Liver (tissue), 9 donors: Measurements from ENCODE around the gene LRP5. TPM values are rescaled to one million over a fixed set of nuclear protein-coding genes. Genes with fewer than 3 reads are reported as not detected.

Experiments used
- DNase-seq: peaks from one replicate; pipeline ENCODE4 v3.0.0-alpha.2; 2017; ENCODE audit warnings: low spot score
- H3K27ac ChIP-seq, 2 donors: one replicate each; pipeline ENCODE4 v1.7.0; 2013; ENCODE audit warnings: inconsistent platforms in 2 of 2, low read length in 2 of 2, control low read depth in 1 of 2, low read depth in 1 of 2, mild to moderate bottlenecking in 1 of 2
- H3K27me3 ChIP-seq, 4 donors: one replicate each; pipeline versions ENCODE4 v1.6.1 to v1.7.0; 2013; ENCODE audit warnings: low read length in 3 of 4, inconsistent platforms in 1 of 4, mild to moderate bottlenecking in 1 of 4, moderate library complexity in 1 of 4; ENCODE audit not compliant: control insufficient read depth in 4 of 4, insufficient read depth in 4 of 4
- H3K36me3 ChIP-seq, 4 donors: one replicate each; pipeline versions ENCODE4 v1.6.1 to v1.7.0; 2013; ENCODE audit warnings: low read length in 3 of 4, mild to moderate bottlenecking in 3 of 4, low read depth in 1 of 4, moderate library complexity in 1 of 4; ENCODE audit not compliant: control insufficient read depth in 4 of 4, insufficient read depth in 3 of 4
- H3K4me1 ChIP-seq, 4 donors: one replicate each; pipeline versions ENCODE4 v1.6.1 to v1.7.0; 2013; ENCODE audit warnings: low read length in 3 of 4, mild to moderate bottlenecking in 3 of 4, moderate library complexity in 1 of 4; ENCODE audit not compliant: control insufficient read depth in 4 of 4, insufficient read depth in 4 of 4
- H3K4me3 ChIP-seq, 3 donors: one replicate each; pipeline versions ENCODE4 v1.6.1 to v1.7.0; 2013; ENCODE audit warnings: low read length in 3 of 3, control low read depth in 1 of 3, low read depth in 1 of 3, mild to moderate bottlenecking in 1 of 3
- H3K9ac ChIP-seq, 2 donors: one replicate each; pipeline ENCODE4 v1.7.0; 2013; ENCODE audit warnings: low read length in 2 of 2, mild to moderate bottlenecking in 2 of 2, moderate library complexity in 2 of 2, control low read depth in 1 of 2, low read depth in 1 of 2
- H3K9me3 ChIP-seq, 4 donors: one replicate each; pipeline versions ENCODE4 v1.6.1 to v1.7.0; 2013; ENCODE audit warnings: low read length in 3 of 4; ENCODE audit not compliant: control insufficient read depth in 4 of 4
- ATF3 ChIP-seq: IDR thresholded peaks from 2 replicates; pipeline ENCODE4 v1.6.1; 2016; ENCODE audit warnings: antibody characterized with exemption
- CTCF ChIP-seq: fragments of 150-350 bp; IDR thresholded peaks from 2 replicates; pipeline ENCODE4 v1.5.1; 2017; ENCODE audit warnings: improper control_type of control experiment, low read depth, low read length; ENCODE audit not compliant: missing input control
- FOXA2 ChIP-seq: IDR thresholded peaks from 2 replicates; pipeline ENCODE4 v1.6.1; 2016; ENCODE audit warnings: antibody characterized with exemption
- GABPA ChIP-seq, 2 donors: IDR thresholded peaks in 1 of 2; conservative IDR thresholded peaks in 1 of 2; 2 replicates each; pipeline ENCODE4 v1.6.1; 2016; ENCODE audit warnings: antibody characterized with exemption in 2 of 2, mild to moderate bottlenecking in 1 of 2, moderate library complexity in 1 of 2
- HNF4G ChIP-seq: IDR thresholded peaks from 2 replicates; pipeline ENCODE4 v1.6.1; 2016; ENCODE audit warnings: antibody characterized with exemption
- JUND ChIP-seq, 2 donors: IDR thresholded peaks; 2 replicates each; pipeline ENCODE4 v1.6.1; 2016; ENCODE audit warnings: antibody characterized with exemption in 2 of 2
- MAX ChIP-seq: IDR thresholded peaks from 2 replicates; pipeline ENCODE4 v1.6.1; 2016; ENCODE audit warnings: antibody characterized with exemption
- NR2F2 ChIP-seq: IDR thresholded peaks from 2 replicates; pipeline ENCODE4 v1.6.1; 2016; ENCODE audit warnings: antibody characterized with exemption
- RAD21 ChIP-seq, 2 donors: IDR thresholded peaks; 2 replicates each; pipeline ENCODE4 v1.6.1; 2016; ENCODE audit warnings: antibody characterized with exemption in 2 of 2, mild to moderate bottlenecking in 2 of 2
- REST ChIP-seq: IDR thresholded peaks from 2 replicates; pipeline ENCODE4 v1.6.1; 2016; ENCODE audit warnings: antibody characterized with exemption, mild to moderate bottlenecking
- TAF1 ChIP-seq: conservative IDR thresholded peaks from 2 replicates; pipeline ENCODE4 v1.6.1; 2016; ENCODE audit warnings: antibody characterized with exemption, mild to moderate bottlenecking
- WGBS: extraction: QIAGEN DNeasy Blood & Tissue Kit; methylation state at CpG from one replicate; pipeline ENCODE4 v1.1.7; 2013; 5-methylcytosine and 5-hydroxymethylcytosine counted together
- polyA plus RNA-seq, 2 donors: library from polyadenylated mRNA; stranded (reverse) in 1 of 2; unstranded in 1 of 2; fragments of 200-250 nt in 1 of 2; fragments of >200 nt in 1 of 2; fragmentation: Nextera tagmentation in 1 of 2; extraction: Ambion mirVana in 1 of 2; gene quantifications; one replicate each; pipeline versions ENCODE4 v1.2.1 to v1.2.3, GENCODE V29; 2013 to 2015
- total RNA-seq, 2 donors: library from RNA; depleted of rRNA; stranded (reverse); fragments of >200 nt; gene quantifications; one replicate each; pipeline ENCODE4 v1.2.3, GENCODE V29; 2014
- donor health status: healthy.
- donor health status: healthy.
- donor health status: healthy.
- donor health status: healthy.
- donor health status: healthy.

The LRP5 gene
- total and polyA plus RNA-seq, 4 donors: 48.9 to 99.3 (median 71.3) TPM

GRCh38 chr11:68263444-68264035, 48.9 kb upstream of the LRP5 start:
- WGBS: 98% methylated on average over 13 of the region's 13 CpGs
- H3K27ac ChIP-seq: no peak overlapping the region
- no peaks in the 10 kb centered on the region for H3K9me3 ChIP-seq
- H3K27me3 ChIP-seq: no peaks in the 10 kb centered on the region
- no peak overlapping the region for H3K4me3 ChIP-seq
- TF ChIP-seq FOXA2: no peak
- TF ChIP-seq REST: no peak
- no peak for TF ChIP-seq ATF3
- TF ChIP-seq GABPA (IDR thresholded peaks at IDR 0.05 in 1 of 2, conservative IDR thresholded peaks at IDR 0.05 in 1 of 2): no peak
- no peak for TF ChIP-seq HNF4G
- no peak for TF ChIP-seq CTCF
- H3K36me3 ChIP-seq: peaks cover 13 to 68% (median 55%) of the 10 kb centered on the region in 4 donors
- no peak for DNase-seq
- H3K4me1 ChIP-seq: peaks cover 0 to 9% (median 0%) of the 10 kb centered on the region in 4 donors
- H3K9ac ChIP-seq: no peak overlapping the region

- DNase-seq: no peak
- Histone ChIP-seq H3K27me3 (no peaks in the 10 kb centered on the region), H3K9me3 (no peaks in the 10 kb centered on the region), H3K27ac (no peak overlapping the region), H3K4me1 (peaks cover 0 to 12% (median 1%) of the 10 kb centered on the region in 4 donors), H3K4me3 (no peak overlapping the region), H3K9ac (no peak overlapping the region), H3K36me3 (peaks cover 13 to 68% (median 55%) of the 10 kb centered on the region in 4 donors)
- WGBS: 98% methylated on average over 1 of the region's 1 CpG
- TF ChIP-seq JUND (IDR thresholded peaks at IDR 0.05): no peak
- TF ChIP-seq TAF1: no peak
Observed at GRCh38 chr11:68264244-68264643, 48.1 kb upstream of the LRP5 start.

- H3K9ac ChIP-seq: no peak overlapping the region
- H3K27me3 ChIP-seq: no peaks in the 10 kb centered on the region
- no peaks in the 10 kb centered on the region for H3K9me3 ChIP-seq
- 94% methylated on average over 13 of the region's 13 CpGs for WGBS
- TF ChIP-seq GABPA (IDR thresholded peaks at IDR 0.05 in 1 of 2, conservative IDR thresholded peaks at IDR 0.05 in 1 of 2) (no peak), NR2F2 (no peak), TAF1 (no peak), FOXA2 (no peak), MAX (no peak), RAD21 (IDR thresholded peaks at IDR 0.05) (no peak)
- no peak overlapping the region for H3K4me3 ChIP-seq
- no peak overlapping the region for H3K27ac ChIP-seq
- no peak for DNase-seq
- H3K36me3 ChIP-seq: peaks cover 13 to 68% (median 55%) of the 10 kb centered on the region in 4 donors
- H3K4me1 ChIP-seq: peaks cover 2 to 19% (median 8%) of the 10 kb centered on the region in 4 donors
Observed at GRCh38 chr11:68264741-68265540, 47.5 kb upstream of the LRP5 start.
